ENCODE data around the gene NENF. TPM values are rescaled to one million over a fixed set of nuclear protein-coding genes. Genes with fewer than 3 reads are reported as not detected.

NENF gene
- total RNA-seq, 2 donors from 2014 or later, result 85.4 to 89.7 TPM

DNA sequence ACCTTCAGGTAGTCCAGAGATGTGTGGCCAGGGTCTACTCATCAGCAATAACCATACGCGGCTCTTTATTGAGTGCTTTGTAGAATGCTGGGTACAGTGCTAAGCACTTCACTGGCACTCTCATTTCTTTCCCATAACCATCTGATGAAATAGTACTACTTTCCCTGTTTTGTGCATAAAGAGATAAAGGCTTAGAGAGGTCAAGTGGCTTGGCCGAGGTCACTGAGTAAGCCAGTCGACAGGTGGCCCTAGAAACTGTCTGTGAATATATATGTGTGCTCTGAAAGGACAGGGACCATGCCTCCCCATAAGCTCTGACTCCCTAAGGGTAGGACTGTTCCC, 52.8 kb downstream of the NENF start:
- Histone ChIP-seq H3K27me3 (no peaks in the 10 kb centered on the region), H3K36me3 (replicated peaks in 1 of 2; ENCODE audit: insufficient read depth in 1 of 2, low read depth in 2 of 2) (no peaks in the 10 kb centered on the region), H3K9me3 (no peaks in the 10 kb centered on the region), H3K4me1 (peaks cover 18% of the 10 kb centered on the region), H3K27ac (no peak overlapping the region), H3K4me3 (no peak overlapping the region)
- intact Hi-C loops (cut with DNase I), result loop anchor here (10.0 kb wide), 1 partner anchor 139 kb away; a partner anchor contains a TSS
- WGBS, 2 donors, result 88 to 91% methylated on average over 4 of the region's 4 CpGs
- ATAC-seq (no peak), DNase-seq (no peak)
- TF ChIP-seq, protein P1, sequence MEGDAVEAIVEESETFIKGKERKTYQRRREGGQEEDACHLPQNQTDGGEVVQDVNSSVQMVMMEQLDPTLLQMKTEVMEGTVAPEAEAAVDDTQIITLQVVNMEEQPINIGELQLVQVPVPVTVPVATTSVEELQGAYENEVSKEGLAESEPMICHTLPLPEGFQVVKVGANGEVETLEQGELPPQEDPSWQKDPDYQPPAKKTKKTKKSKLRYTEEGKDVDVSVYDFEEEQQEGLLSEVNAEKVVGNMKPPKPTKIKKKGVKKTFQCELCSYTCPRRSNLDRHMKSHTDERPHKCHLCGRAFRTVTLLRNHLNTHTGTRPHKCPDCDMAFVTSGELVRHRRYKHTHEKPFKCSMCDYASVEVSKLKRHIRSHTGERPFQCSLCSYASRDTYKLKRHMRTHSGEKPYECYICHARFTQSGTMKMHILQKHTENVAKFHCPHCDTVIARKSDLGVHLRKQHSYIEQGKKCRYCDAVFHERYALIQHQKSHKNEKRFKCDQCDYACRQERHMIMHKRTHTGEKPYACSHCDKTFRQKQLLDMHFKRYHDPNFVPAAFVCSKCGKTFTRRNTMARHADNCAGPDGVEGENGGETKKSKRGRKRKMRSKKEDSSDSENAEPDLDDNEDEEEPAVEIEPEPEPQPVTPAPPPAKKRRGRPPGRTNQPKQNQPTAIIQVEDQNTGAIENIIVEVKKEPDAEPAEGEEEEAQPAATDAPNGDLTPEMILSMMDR (IDR thresholded peaks at IDR 0.05), result no peak

DNA sequence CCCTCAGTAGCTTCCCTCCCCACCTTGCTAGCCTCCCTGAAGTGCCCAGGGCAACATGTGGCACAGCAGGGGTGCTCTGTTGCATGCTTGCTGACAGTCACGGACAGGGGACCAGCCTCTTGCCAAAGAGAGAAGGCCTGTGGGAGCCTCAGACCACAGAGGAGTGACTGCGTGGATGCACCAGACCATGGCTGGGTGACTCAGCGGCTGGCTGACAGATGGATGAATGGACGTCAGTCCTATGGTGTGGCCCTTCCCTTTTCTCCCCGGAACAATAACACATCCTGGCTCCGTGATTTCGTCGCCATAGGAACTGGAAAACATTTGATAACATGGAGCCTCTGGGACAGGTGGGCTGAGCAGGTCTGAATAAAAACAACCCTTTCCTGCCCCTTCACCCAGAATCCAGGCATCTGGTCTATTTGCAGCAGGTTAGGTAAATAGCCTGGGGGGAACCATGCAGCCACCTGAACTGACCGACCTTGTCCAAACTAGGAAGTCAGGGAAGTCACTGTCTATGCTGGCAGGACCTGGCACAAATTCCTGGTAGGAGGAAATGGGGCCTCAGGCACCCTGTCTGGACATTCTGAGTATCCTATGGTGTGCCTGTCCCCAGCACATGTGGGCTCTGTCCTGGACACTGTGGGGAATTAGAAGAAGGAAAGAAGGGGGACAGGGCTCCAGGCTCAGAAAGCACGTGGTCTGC, 53.3 kb downstream of the NENF start:
- peaks cover 18% of the 10 kb centered on the region for H3K4me1 ChIP-seq
- no peaks in the 10 kb centered on the region for H3K36me3 ChIP-seq (replicated peaks in 1 of 2; ENCODE audit: insufficient read depth in 1 of 2, low read depth in 2 of 2)
- H3K27ac ChIP-seq, result peak overlapping the region in 1 of 4 donors; percentile 63
- peak; percentile 52 for ATAC-seq
- 37 to 42% methylated on average over 6 to 10 of the region's 10 CpGs for WGBS, 2 donors
- TF ChIP-seq, protein P1 (IDR thresholded peaks at IDR 0.05), result no peak
- TF ChIP-seq POLR2A (IDR thresholded peaks at IDR 0.05), result peak in 1 of 3 donors; percentile 6
- no peaks in the 10 kb centered on the region for H3K27me3 ChIP-seq
- H3K4me3 ChIP-seq, result no peak overlapping the region
- peak; percentile 40 to 84 (median 56) for DNase-seq
- intact Hi-C loops (cut with DNase I), result loop anchor here (10.0 kb wide), 1 partner anchor 139 kb away; a partner anchor contains a TSS
- no peaks in the 10 kb centered on the region for H3K9me3 ChIP-seq

DNA sequence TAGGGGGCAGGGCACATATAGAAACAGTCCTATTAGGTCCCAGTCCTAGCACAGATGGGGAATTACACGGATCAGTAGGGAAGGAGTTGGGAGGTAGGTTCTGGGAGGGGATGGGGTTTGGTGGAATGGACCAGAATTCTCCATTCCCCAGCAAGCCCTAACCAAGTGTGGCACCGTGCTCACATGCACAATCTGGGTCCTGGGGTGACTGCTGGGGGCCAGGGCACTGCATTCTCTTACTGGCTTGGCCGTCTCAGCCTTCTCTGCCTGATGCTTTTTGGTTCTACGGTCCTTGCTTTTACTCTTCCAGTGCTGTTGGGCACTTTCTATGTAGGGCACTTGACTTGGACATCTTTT, 53.9 kb downstream of the NENF start:
- H3K4me3 ChIP-seq, result no peak overlapping the region
- H3K36me3 ChIP-seq (replicated peaks in 1 of 2; ENCODE audit: insufficient read depth in 1 of 2, low read depth in 2 of 2), result no peaks in the 10 kb centered on the region
- H3K9me3 ChIP-seq, result no peaks in the 10 kb centered on the region
- no peaks in the 10 kb centered on the region for H3K27me3 ChIP-seq
- peaks cover 18% of the 10 kb centered on the region for H3K4me1 ChIP-seq
- no peak for ATAC-seq
- TF ChIP-seq, protein P1 (IDR thresholded peaks at IDR 0.05), result no peak
- no peak for TF ChIP-seq POLR2A (IDR thresholded peaks at IDR 0.05)
- intact Hi-C loops (cut with DNase I), result loop anchor here (10.0 kb wide), 1 partner anchor 138 kb away; a partner anchor contains a TSS
- no peak for DNase-seq
- peak overlapping the region in 1 of 4 donors; percentile 63 for H3K27ac ChIP-seq
- 73 to 75% methylated on average over 4 of the region's 4 CpGs for WGBS, 2 donors

DNA sequence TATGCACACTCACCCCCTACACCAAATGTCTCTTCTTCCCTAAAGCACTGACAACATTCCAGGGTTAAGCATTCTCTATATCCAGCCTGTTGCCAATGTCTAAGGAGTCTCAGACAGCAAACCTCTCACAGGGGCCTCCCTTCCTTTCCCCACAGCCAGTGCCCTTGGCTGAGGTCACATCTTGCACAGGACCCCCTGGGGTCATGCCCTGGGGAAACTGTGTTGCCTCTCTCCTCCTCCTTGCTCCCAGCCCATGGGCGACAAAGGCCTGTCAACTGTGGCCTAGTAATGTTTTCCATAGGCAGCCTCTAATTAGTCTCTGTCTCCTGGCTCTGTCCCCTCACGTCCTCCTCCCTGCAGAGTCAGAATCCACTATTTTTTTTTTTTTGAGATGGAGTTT, 54.6 kb downstream of the NENF start:
- intact Hi-C loops (cut with DNase I), result loop anchor here (10.0 kb wide), 1 partner anchor 138 kb away; a partner anchor contains a TSS
- WGBS, 2 donors, result 93 to 95% methylated on average over 2 of the region's 2 CpGs
- no peak for DNase-seq

More for the DNA sequence above, 54.6 kb downstream of the NENF start:
- H3K36me3 ChIP-seq (replicated peaks in 1 of 2; ENCODE audit: insufficient read depth in 1 of 2, low read depth in 2 of 2), result no peaks in the 10 kb centered on the region
- H3K27me3 ChIP-seq, result no peaks in the 10 kb centered on the region
- H3K27ac ChIP-seq, result no peak overlapping the region
- H3K4me3 ChIP-seq, result no peak overlapping the region
- peaks cover 18% of the 10 kb centered on the region for H3K4me1 ChIP-seq
- TF ChIP-seq, protein P1 (IDR thresholded peaks at IDR 0.05), result no peak
- TF ChIP-seq POLR2A (IDR thresholded peaks at IDR 0.05), result no peak
- no peaks in the 10 kb centered on the region for H3K9me3 ChIP-seq
- ATAC-seq, result no peak
